GM19240 (cell line): ENCODE data around the gene BRWD1.
"Not testable (repeated sequence)": the region's sequence is repeated elsewhere in the genome, so short reads cannot be mapped to it uniquely, and the experiment has no call there.

ENCODE experiments used
- DNase-seq: peaks from one replicate; pipeline ENCODE4 v3.0.0; 2011; ENCODE audit warnings: low spot score; ENCODE audit not compliant: insufficient read length

The BRWD1 gene

GRCh38 chr21:39136138-39136537 is 177.3 kb downstream of the BRWD1 start:
- not testable (repeated sequence) for DNase-seq

- DNase-seq = no peak
Observed at GRCh38 chr21:39134288-39134810, 179.1 kb downstream of the BRWD1 start.
